GM19455 (cell line): ENCODE results near the gene PDCD10.

ENCODE experiments used
- ATAC-seq: cut with Tn5 transposase; IDR thresholded peaks from one replicate; pipeline ENCODE4 v1.9.1; 2021; ENCODE audit not compliant: unreplicated experiment

Gene PDCD10

GRCh38 chr3:167684388-167684993 lies 50.2 kb downstream of the PDCD10 start:
- peak; percentile 92 for ATAC-seq

- no peak for ATAC-seq
Measured at GRCh38 chr3:167679526-167679925, 55.2 kb downstream of the PDCD10 start.

- ATAC-seq, result no peak
Measured at GRCh38 chr3:167675848-167676247, 58.8 kb downstream of the PDCD10 start.

- ATAC-seq, result no peak
Measured at GRCh38 chr3:167673221-167673620, 61.5 kb downstream of the PDCD10 start.

- no peak for ATAC-seq
Measured at GRCh38 chr3:167671878-167672427, 62.7 kb downstream of the PDCD10 start.

GRCh38 chr3:167669699-167670098 lies 65.0 kb downstream of the PDCD10 start:
- no peak for ATAC-seq

- ATAC-seq, result no peak
Measured at GRCh38 chr3:167668651-167669050, 66.0 kb downstream of the PDCD10 start.

- ATAC-seq, result no peak
Measured at GRCh38 chr3:167666563-167666962, 68.1 kb downstream of the PDCD10 start.

- ATAC-seq, result no peak
Measured at GRCh38 chr3:167662919-167663400, 71.7 kb downstream of the PDCD10 start.

GRCh38 chr3:167657684-167658225 lies 76.9 kb downstream of the PDCD10 start:
- ATAC-seq, result no peak

- ATAC-seq, result no peak
Measured at GRCh38 chr3:167656821-167657220, 77.9 kb downstream of the PDCD10 start.

GRCh38 chr3:167653760-167654159 lies 80.9 kb downstream of the PDCD10 start, which contains the start of gene WDR49:
TSS of gene WDR49 (minus strand) at chr3:167653942. CDS start at chr3:167653425, 517 bp downstream.
- ATAC-seq, result no peak

GRCh38 chr3:167653155-167653554 lies 81.5 kb downstream of the PDCD10 start:
- ATAC-seq, result no peak

GRCh38 chr3:167651826-167652225 lies 82.9 kb downstream of the PDCD10 start:
- ATAC-seq, result no peak

- ATAC-seq, result no peak
Measured at GRCh38 chr3:167650459-167650858, 84.2 kb downstream of the PDCD10 start.

GRCh38 chr3:167649746-167650145 lies 84.9 kb downstream of the PDCD10 start:
- no peak for ATAC-seq

GRCh38 chr3:167644611-167645010 lies 90.1 kb downstream of the PDCD10 start:
- no peak for ATAC-seq
